Right lobe of liver (tissue), 6 donors: Measurements from ENCODE around the gene HOXC10. TPM values are rescaled to one million over a fixed set of nuclear protein-coding genes. Genes with fewer than 3 reads are reported as not detected.

ENCODE experiments used
- ATAC-seq, 4 donors: fragments of 200-7000 bp; cut with Tn5 transposase; one replicate each; pipeline ENCODE4 v1.9.1; 2020; ENCODE audit warnings: mild to moderate bottlenecking in 4 of 4, moderate library complexity in 4 of 4
- DNase-seq, 3 donors: peaks; one replicate each; pipeline ENCODE4 v3.0.0-alpha.2; 2020
- H3K27ac ChIP-seq, 3 donors: fragments of 200-600 bp; one replicate each; pipeline ENCODE4 v1.8.0; 2022
- H3K27me3 ChIP-seq, 2 donors: fragments of 200-600 bp; one replicate each; pipeline ENCODE4 v1.8.0; 2022
- H3K36me3 ChIP-seq, 4 donors: fragments of 200-600 bp; sonication (generic) in 1 of 4; one replicate each; pipeline versions ENCODE4 v1.5.1 to v1.8.0; 2017 to 2022; ENCODE audit warnings: control low read depth in 1 of 4
- H3K4me1 ChIP-seq, 4 donors: fragments of 200-600 bp; sonication (generic) in 1 of 4; one replicate each; pipeline versions ENCODE4 v1.5.1 to v1.8.0; 2017 to 2022; ENCODE audit warnings: control low read depth in 1 of 4
- H3K4me3 ChIP-seq, 3 donors: fragments of 200-600 bp; one replicate each; pipeline ENCODE4 v1.8.0; 2022
- H3K9me3 ChIP-seq, 4 donors: fragments of 200-600 bp; sonication (generic) in 1 of 4; one replicate each; pipeline versions ENCODE4 v1.5.1 to v1.8.0; 2017 to 2022; ENCODE audit warnings: control low read depth in 1 of 4
- CTCF ChIP-seq, 4 donors: fragments of 200-600 bp in 3 of 4; fragments of 450-650 bp in 1 of 4; IDR thresholded peaks; one replicate each; pipeline versions ENCODE4 v1.5.1 to v1.8.0; 2016 to 2022; ENCODE audit warnings: antibody characterized with exemption in 4 of 4, mild to moderate bottlenecking in 2 of 4
- POLR2A ChIP-seq: fragments of 450-650 bp; IDR thresholded peaks from one replicate; pipeline ENCODE4 v1.6.1; 2017; ENCODE audit warnings: antibody characterized with exemption, mild to moderate bottlenecking
- WGBS: methylation state at CpG from one replicate; pipeline ENCODE4 v1.1.6; 2018; ENCODE audit warnings: low coverage, low lambda C conversion rate; ENCODE audit not compliant: insufficient coverage; ENCODE audit errors: missing lambda C conversion rate; 5-methylcytosine and 5-hydroxymethylcytosine counted together
- intact Hi-C, 2 donors: fragments of 100-400 bp; cut with DNase I; formaldehyde crosslinking; loops; one replicate each; pipeline versions ENCODE4 v1.11.2 to v1.14.1; 2022
- total RNA-seq, 6 experiments: library from RNA; depleted of rRNA in 2 of 6; stranded (reverse); fragments of >200 nt in 2 of 6; fragmentation: NEBNext Ultra II Directional in 3 of 6; extraction: Animal tissue kit (Norgen Biotek cat#: 25700) in 3 of 6; gene quantifications; one replicate each; pipeline versions ENCODE4 v1.1.0 to v1.2.4, GENCODE V29; 2016 to 2023
- donor health status: DM: no; HTN: yes; CAD: no.
- donor health status: DM: no; HTN: no; CAD: no.
- donor health status: DM: no; HTN: no; CAD: no.
- donor health status: DM: no; HTN: yes; CAD: no.
- donor health status: DM: no; HTN: yes; CAD: no.

The HOXC10 gene
- total RNA-seq, 6 experiments from 2014 or later, result not detected

- no peak for TF ChIP-seq CTCF (IDR thresholded peaks at IDR 0.05)
- no peak for TF ChIP-seq POLR2A
- Histone ChIP-seq H3K27ac (no peak overlapping the region), H3K36me3 (no peaks in the 10 kb centered on the region), H3K4me1 (peaks cover 0 to 4% (median 0%) of the 10 kb centered on the region in 4 donors), H3K27me3 (peaks cover 12 to 76% of the 10 kb centered on the region in 2 donors), H3K4me3 (no peak overlapping the region), H3K9me3 (no peaks in the 10 kb centered on the region)
- ATAC-seq, result no peak
- 9% methylated on average over 9 of the region's 21 CpGs for WGBS
- intact Hi-C loops, result no loop called here
- DNase-seq, result no peak
These were observed 1.9 kb downstream of the HOXC10 start for GRCh38 chr12:53986686-53987483.

- Histone ChIP-seq H3K4me1 (peaks cover 0 to 4% (median 0%) of the 10 kb centered on the region in 4 donors), H3K36me3 (no peaks in the 10 kb centered on the region), H3K9me3 (no peaks in the 10 kb centered on the region), H3K27me3 (peaks cover 12 to 71% of the 10 kb centered on the region in 2 donors), H3K4me3 (no peak overlapping the region), H3K27ac (no peak overlapping the region)
- ATAC-seq (no peak), DNase-seq (no peak)
- intact Hi-C loops, result no loop called here
- TF ChIP-seq POLR2A, result no peak
- TF ChIP-seq CTCF (IDR thresholded peaks at IDR 0.05), result no peak
- WGBS, result 6% methylated on average over 4 of the region's 4 CpGs
These were observed 2.9 kb downstream of the HOXC10 start for GRCh38 chr12:53987787-53988230.

GRCh38 chr12:53988541-53989226, 3.7 kb downstream of the HOXC10 start:
- ATAC-seq (no peak), DNase-seq (no peak)

More at GRCh38 chr12:53988541-53989226, 3.7 kb downstream of the HOXC10 start:
- no peaks in the 10 kb centered on the region for H3K36me3 ChIP-seq
- intact Hi-C loops, result no loop called here
- 12% methylated on average over 5 of the region's 5 CpGs for WGBS
- no peak for TF ChIP-seq CTCF (IDR thresholded peaks at IDR 0.05)
- TF ChIP-seq POLR2A, result no peak
- peaks cover 0 to 4% (median 0%) of the 10 kb centered on the region in 4 donors for H3K4me1 ChIP-seq
- peaks cover 11 to 71% of the 10 kb centered on the region in 2 donors for H3K27me3 ChIP-seq
- H3K4me3 ChIP-seq, result no peak overlapping the region
- no peaks in the 10 kb centered on the region for H3K9me3 ChIP-seq
- no peak overlapping the region for H3K27ac ChIP-seq
